Measurements from ENCODE around the gene GRIK5. TPM values are rescaled to one million over a fixed set of nuclear protein-coding genes. Genes with fewer than 3 reads are reported as not detected.

GRIK5 gene
- total RNA-seq, 4 donors from 2014 or later: 1.6 to 13.1 (median 3.6) TPM

GRCh38 chr19:42092350-42092749, 22.3 kb upstream of the GRIK5 start:
- intact Hi-C loops (cut with DNase I; ENCODE audit: low total_unique reads) (no loop called here), in situ Hi-C loops (cut with MboI; ENCODE audit: low pct_ligation_motif_present in 1 of 4, low pct_unique_long_range_greater_than_20kb in 1 of 4, low sequenced_read_pairs in 3 of 4) (no loop called here)
- peaks cover 12 to 23% (median 20%) of the 10 kb centered on the region in 4 donors for H3K4me1 ChIP-seq
- 19% methylated on average over 5 of the region's 5 CpGs; no CpG with 5 or more reads in 1 of the 2 donors for WGBS, 2 donors (ENCODE audit: low coverage in 1 of 2)
- H3K4me3 ChIP-seq: no peak overlapping the region
- H3K9me3 ChIP-seq: no peaks in the 10 kb centered on the region
- DNase-seq: peak; percentile 65
- peak overlapping the region in 2 of 4 donors; percentile 14 to 44 for H3K27ac ChIP-seq
- peak; percentile 40 to 54 (median 48) for TF ChIP-seq CTCF (IDR thresholded peaks at IDR 0.05)
- no peak for TF ChIP-seq POLR2AphosphoS5 (IDR thresholded peaks at IDR 0.05)
- TF ChIP-seq EP300 (IDR thresholded peaks at IDR 0.05; ENCODE audit: low read depth): no peak
- no peak for TF ChIP-seq POLR2A (IDR thresholded peaks at IDR 0.05)
- no peaks in the 10 kb centered on the region for H3K36me3 ChIP-seq
- H3K27me3 ChIP-seq: no peaks in the 10 kb centered on the region

- intact Hi-C loops (cut with DNase I; ENCODE audit: low total_unique reads) (no loop called here), in situ Hi-C loops (cut with MboI; ENCODE audit: low pct_ligation_motif_present in 1 of 4, low pct_unique_long_range_greater_than_20kb in 1 of 4, low sequenced_read_pairs in 3 of 4) (no loop called here)
- no peak for TF ChIP-seq POLR2AphosphoS5 (IDR thresholded peaks at IDR 0.05)
- no peak for TF ChIP-seq CTCF (IDR thresholded peaks at IDR 0.05)
- no peak for TF ChIP-seq POLR2A (IDR thresholded peaks at IDR 0.05)
- Histone ChIP-seq H3K4me1 (peaks cover 12 to 23% (median 20%) of the 10 kb centered on the region in 4 donors), H3K4me3 (no peak overlapping the region), H3K27ac (peak overlapping the region in 2 of 4 donors; percentile 14 to 44), H3K27me3 (no peaks in the 10 kb centered on the region), H3K36me3 (no peaks in the 10 kb centered on the region), H3K9me3 (no peaks in the 10 kb centered on the region)
- peak; percentile 72 for DNase-seq
- WGBS, 2 donors (ENCODE audit: low coverage in 1 of 2): 13% methylated on average over 4 of the region's 10 CpGs; no CpG with 5 or more reads in 1 of the 2 donors
Observed at GRCh38 chr19:42091742-42092141, 21.7 kb upstream of the GRIK5 start.

- 80 to 88% methylated on average over 2 to 13 of the region's 13 CpGs for WGBS, 2 donors (ENCODE audit: low coverage in 1 of 2)
- Histone ChIP-seq H3K4me3 (no peak overlapping the region), H3K4me1 (peaks cover 12 to 23% (median 20%) of the 10 kb centered on the region in 4 donors), H3K27me3 (no peaks in the 10 kb centered on the region), H3K36me3 (no peaks in the 10 kb centered on the region), H3K27ac (peak overlapping the region in 2 of 4 donors; percentile 40 to 44), H3K9me3 (no peaks in the 10 kb centered on the region)
- no peak for DNase-seq
- intact Hi-C loops (cut with DNase I; ENCODE audit: low total_unique reads): no loop called here
- TF ChIP-seq EP300 (IDR thresholded peaks at IDR 0.05; ENCODE audit: low read depth) (no peak), POLR2AphosphoS5 (IDR thresholded peaks at IDR 0.05) (no peak), CTCF (IDR thresholded peaks at IDR 0.05) (no peak), POLR2A (IDR thresholded peaks at IDR 0.05) (no peak)
- in situ Hi-C loops (cut with MboI; ENCODE audit: low pct_ligation_motif_present in 1 of 4, low pct_unique_long_range_greater_than_20kb in 1 of 4, low sequenced_read_pairs in 3 of 4): no loop called here
Observed at GRCh38 chr19:42091300-42091699, 21.3 kb upstream of the GRIK5 start.

GRCh38 chr19:42090672-42091071, 20.7 kb upstream of the GRIK5 start:
- Histone ChIP-seq H3K27ac (peak overlapping the region in 3 of 4 donors; percentile 13 to 61 (median 40)), H3K4me1 (peaks cover 12 to 23% (median 20%) of the 10 kb centered on the region in 4 donors), H3K4me3 (no peak overlapping the region), H3K27me3 (no peaks in the 10 kb centered on the region), H3K9me3 (no peaks in the 10 kb centered on the region), H3K36me3 (no peaks in the 10 kb centered on the region)
- in situ Hi-C loops (cut with MboI; ENCODE audit: low pct_ligation_motif_present in 1 of 4, low pct_unique_long_range_greater_than_20kb in 1 of 4, low sequenced_read_pairs in 3 of 4) (no loop called here), intact Hi-C loops (cut with DNase I; ENCODE audit: low total_unique reads) (no loop called here)
- TF ChIP-seq POLR2AphosphoS5 (IDR thresholded peaks at IDR 0.05) (no peak), POLR2A (IDR thresholded peaks at IDR 0.05) (no peak), EP300 (IDR thresholded peaks at IDR 0.05; ENCODE audit: low read depth) (no peak), CTCF (IDR thresholded peaks at IDR 0.05) (no peak)
- DNase-seq: peak; percentile 23
- 60 to 62% methylated on average over 5 to 9 of the region's 9 CpGs for WGBS, 2 donors (ENCODE audit: low coverage in 1 of 2)
